ENCODE results near the gene C15orf62. TPM values are rescaled to one million over a fixed set of nuclear protein-coding genes. Genes with fewer than 3 reads are reported as not detected.

Gene C15orf62
- total and polyA plus RNA-seq, 2 donors (not counting 1 experiment from before 2014, with no cell fraction given), result 0.02 to 0.17 TPM

DNA sequence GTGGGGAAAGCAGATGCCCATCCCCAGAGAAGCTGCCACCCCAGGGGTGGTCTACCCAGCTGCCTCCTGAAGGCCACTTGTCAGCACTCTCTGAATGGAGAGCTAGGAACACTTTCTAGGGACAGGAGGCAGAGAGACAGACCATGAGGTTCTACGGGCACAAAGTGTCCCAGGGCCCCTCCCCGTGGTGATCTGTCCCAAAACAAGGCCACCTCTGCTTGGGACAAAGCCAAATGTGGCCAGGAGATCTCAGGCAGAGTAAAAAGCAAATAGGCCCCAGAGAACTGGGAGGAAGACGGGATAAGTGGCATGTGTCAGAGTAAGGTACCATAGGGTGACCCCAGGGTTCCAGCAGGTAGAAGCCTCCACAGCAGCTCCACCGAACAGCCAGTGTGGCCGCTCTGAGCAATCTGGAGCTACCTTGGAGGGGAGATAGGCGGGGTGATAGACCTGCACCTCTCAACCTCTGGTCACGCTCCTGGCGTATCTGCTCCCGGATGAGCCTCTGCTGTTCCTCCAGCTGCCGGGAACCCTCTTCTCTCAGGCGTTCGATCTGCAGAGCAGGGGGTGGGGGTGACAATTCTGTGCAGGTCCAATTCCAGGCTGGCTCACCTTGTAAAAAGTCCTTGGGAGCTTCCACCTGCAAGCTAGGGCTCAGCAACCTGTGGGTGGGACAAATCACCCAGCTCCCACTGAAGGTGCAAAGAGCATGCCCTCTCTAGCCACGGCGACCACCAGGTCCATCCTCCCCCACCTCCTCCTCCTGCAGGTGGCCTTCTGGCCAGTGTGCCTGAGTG lies 6.2 kb downstream of the C15orf62 start:
- H3K27ac ChIP-seq (ENCODE audit: insufficient read depth, low read length), result no peak overlapping the region
- H3K36me3 ChIP-seq (ENCODE audit: control insufficient read depth, insufficient read depth, low read length), result peaks cover 16% of the 10 kb centered on the region
- H4K20me1 ChIP-seq (ENCODE audit: control insufficient read depth, extremely low read depth, insufficient read depth, low read length), result no peaks in the 10 kb centered on the region
- no peak overlapping the region for H3K4me3 ChIP-seq (replicated peaks in 1 of 4; ENCODE audit: control extremely low read depth in 1 of 4, insufficient read depth in 1 of 4, low read depth in 3 of 4, low read length in 4 of 4)
- peaks cover 5% of the 10 kb centered on the region for H3K4me1 ChIP-seq (ENCODE audit: control insufficient read depth, extremely low read depth, insufficient read depth, low read length)
- H2AFZ ChIP-seq (ENCODE audit: low read length), result no peak overlapping the region
- H3K4me2 ChIP-seq (ENCODE audit: extremely low read depth, insufficient read depth, low read length), result no peak overlapping the region
- H3K9me3 ChIP-seq (ENCODE audit: control insufficient read depth, insufficient read depth, low read depth, low read length), result no peaks in the 10 kb centered on the region
- H3K27me3 ChIP-seq (ENCODE audit: control insufficient read depth, insufficient read depth, low read length), result no peaks in the 10 kb centered on the region
- H3K79me2 ChIP-seq (ENCODE audit: control insufficient read depth, insufficient read depth, low read length), result no peaks in the 10 kb centered on the region
- TF ChIP-seq, protein P1, sequence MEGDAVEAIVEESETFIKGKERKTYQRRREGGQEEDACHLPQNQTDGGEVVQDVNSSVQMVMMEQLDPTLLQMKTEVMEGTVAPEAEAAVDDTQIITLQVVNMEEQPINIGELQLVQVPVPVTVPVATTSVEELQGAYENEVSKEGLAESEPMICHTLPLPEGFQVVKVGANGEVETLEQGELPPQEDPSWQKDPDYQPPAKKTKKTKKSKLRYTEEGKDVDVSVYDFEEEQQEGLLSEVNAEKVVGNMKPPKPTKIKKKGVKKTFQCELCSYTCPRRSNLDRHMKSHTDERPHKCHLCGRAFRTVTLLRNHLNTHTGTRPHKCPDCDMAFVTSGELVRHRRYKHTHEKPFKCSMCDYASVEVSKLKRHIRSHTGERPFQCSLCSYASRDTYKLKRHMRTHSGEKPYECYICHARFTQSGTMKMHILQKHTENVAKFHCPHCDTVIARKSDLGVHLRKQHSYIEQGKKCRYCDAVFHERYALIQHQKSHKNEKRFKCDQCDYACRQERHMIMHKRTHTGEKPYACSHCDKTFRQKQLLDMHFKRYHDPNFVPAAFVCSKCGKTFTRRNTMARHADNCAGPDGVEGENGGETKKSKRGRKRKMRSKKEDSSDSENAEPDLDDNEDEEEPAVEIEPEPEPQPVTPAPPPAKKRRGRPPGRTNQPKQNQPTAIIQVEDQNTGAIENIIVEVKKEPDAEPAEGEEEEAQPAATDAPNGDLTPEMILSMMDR (conservative IDR thresholded peaks at IDR 0.05 in 1 of 2, IDR thresholded peaks at IDR 0.05 in 1 of 2; ENCODE audit: low read depth in 1 of 2, low read length in 2 of 2), result no peak
- no peak for TF ChIP-seq EZH2 (IDR thresholded peaks at IDR 0.05; ENCODE audit: low read length, missing control alignments)
- DNase-seq (ENCODE audit: low read depth in 2 of 2), result no peak
- no peak overlapping the region for H3K9ac ChIP-seq (ENCODE audit: insufficient read depth, low read length)

DNA sequence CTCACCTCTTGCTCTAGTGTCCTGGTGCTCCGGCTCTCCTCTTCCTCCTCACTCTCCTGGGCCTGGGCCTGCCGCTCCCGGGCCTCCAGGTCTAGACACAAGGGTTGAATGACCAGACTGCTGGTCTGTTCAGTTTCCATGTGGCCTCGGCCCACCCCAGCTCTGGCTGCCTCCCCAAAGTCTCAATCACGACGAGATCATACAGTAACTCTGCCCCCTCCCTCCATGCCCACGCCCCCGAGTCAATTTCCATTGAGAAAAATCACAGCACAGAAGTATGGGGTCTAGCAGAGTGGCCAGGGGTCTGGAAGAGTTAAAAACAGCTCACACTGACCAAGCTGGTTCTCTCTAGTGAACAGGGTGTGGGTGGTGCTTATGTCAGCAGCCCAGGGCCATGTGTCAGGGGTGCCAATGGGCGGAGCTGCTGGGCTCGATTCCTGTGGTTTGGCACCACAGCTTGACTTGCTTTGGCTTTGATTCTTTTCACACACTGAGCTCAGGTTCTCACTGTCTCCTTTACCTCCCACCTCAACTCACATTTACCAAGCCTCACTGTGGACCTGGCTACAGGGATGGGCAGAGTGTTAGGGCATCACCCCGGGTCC lies 6.9 kb downstream of the C15orf62 start:
- H3K79me2 ChIP-seq (ENCODE audit: control insufficient read depth, insufficient read depth, low read length), result no peaks in the 10 kb centered on the region
- H3K36me3 ChIP-seq (ENCODE audit: control insufficient read depth, insufficient read depth, low read length), result peaks cover 16% of the 10 kb centered on the region
- H3K4me2 ChIP-seq (ENCODE audit: extremely low read depth, insufficient read depth, low read length), result no peak overlapping the region
- H3K9ac ChIP-seq (ENCODE audit: insufficient read depth, low read length), result no peak overlapping the region
- H4K20me1 ChIP-seq (ENCODE audit: control insufficient read depth, extremely low read depth, insufficient read depth, low read length), result no peaks in the 10 kb centered on the region
- TF ChIP-seq EZH2 (IDR thresholded peaks at IDR 0.05; ENCODE audit: low read length, missing control alignments), result no peak
- TF ChIP-seq, protein P1 (conservative IDR thresholded peaks at IDR 0.05 in 1 of 2, IDR thresholded peaks at IDR 0.05 in 1 of 2; ENCODE audit: low read depth in 1 of 2, low read length in 2 of 2), result no peak
- H3K27me3 ChIP-seq (ENCODE audit: control insufficient read depth, insufficient read depth, low read length), result no peaks in the 10 kb centered on the region
- H3K4me1 ChIP-seq (ENCODE audit: control insufficient read depth, extremely low read depth, insufficient read depth, low read length), result peaks cover 5% of the 10 kb centered on the region
- DNase-seq (ENCODE audit: low read depth in 2 of 2), result peak; percentile 54 to 80
- no peak overlapping the region for H3K4me3 ChIP-seq (replicated peaks in 1 of 4; ENCODE audit: control extremely low read depth in 1 of 4, insufficient read depth in 1 of 4, low read depth in 3 of 4, low read length in 4 of 4)
- no peak overlapping the region for H2AFZ ChIP-seq (ENCODE audit: low read length)
- no peaks in the 10 kb centered on the region for H3K9me3 ChIP-seq (ENCODE audit: control insufficient read depth, insufficient read depth, low read depth, low read length)
- peak overlapping the region; percentile 10 for H3K27ac ChIP-seq (ENCODE audit: insufficient read depth, low read length)

DNA sequence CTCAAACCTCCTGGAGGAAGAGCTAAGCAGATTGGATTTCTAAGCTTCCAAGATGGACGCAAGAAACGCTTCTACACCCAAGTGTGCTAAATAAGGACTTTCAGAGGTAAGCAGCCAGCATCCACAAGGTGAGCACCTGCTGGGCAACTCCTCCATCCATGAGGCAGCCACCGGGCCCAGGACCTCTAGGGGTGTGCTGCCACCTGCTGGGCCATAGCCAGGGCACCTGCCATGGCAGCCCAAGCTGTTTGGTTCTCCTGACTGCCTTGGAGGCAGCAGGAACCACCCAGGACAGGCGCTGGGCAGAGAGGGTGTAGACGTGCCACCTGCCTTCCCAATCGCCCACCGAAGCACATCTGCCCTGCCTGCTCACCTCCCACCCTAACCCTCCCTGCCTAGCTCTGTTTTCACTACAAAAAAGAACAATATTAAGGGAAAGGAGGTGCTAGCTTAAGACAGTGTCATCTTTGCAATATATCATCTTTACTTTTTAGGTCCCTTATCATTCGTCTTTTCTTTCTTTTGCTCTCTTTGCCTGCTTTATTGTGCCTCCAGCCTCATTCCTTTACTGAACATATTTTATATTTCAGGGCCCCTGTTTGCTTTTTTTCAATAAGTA lies 12.9 kb downstream of the C15orf62 start:
- Histone ChIP-seq H3K27me3 (ENCODE audit: control insufficient read depth, insufficient read depth, low read length) (no peaks in the 10 kb centered on the region), H3K9ac (ENCODE audit: insufficient read depth, low read length) (no peak overlapping the region), H3K4me2 (ENCODE audit: extremely low read depth, insufficient read depth, low read length) (no peak overlapping the region), H3K27ac (ENCODE audit: insufficient read depth, low read length) (no peak overlapping the region), H2AFZ (ENCODE audit: low read length) (no peak overlapping the region), H3K79me2 (ENCODE audit: control insufficient read depth, insufficient read depth, low read length) (no peaks in the 10 kb centered on the region), H3K9me3 (ENCODE audit: control insufficient read depth, insufficient read depth, low read depth, low read length) (no peaks in the 10 kb centered on the region), H3K4me3 (replicated peaks in 1 of 4; ENCODE audit: control extremely low read depth in 1 of 4, insufficient read depth in 1 of 4, low read depth in 3 of 4, low read length in 4 of 4) (no peak overlapping the region), H4K20me1 (ENCODE audit: control insufficient read depth, extremely low read depth, insufficient read depth, low read length) (no peaks in the 10 kb centered on the region), H3K4me1 (ENCODE audit: control insufficient read depth, extremely low read depth, insufficient read depth, low read length) (peaks cover 5% of the 10 kb centered on the region), H3K36me3 (ENCODE audit: control insufficient read depth, insufficient read depth, low read length) (peaks cover 2% of the 10 kb centered on the region)
- DNase-seq (ENCODE audit: low read depth in 2 of 2), result peak in 1 of 2 donors; percentile 3
- TF ChIP-seq, protein P1 (conservative IDR thresholded peaks at IDR 0.05 in 1 of 2, IDR thresholded peaks at IDR 0.05 in 1 of 2; ENCODE audit: low read depth in 1 of 2, low read length in 2 of 2), result peak in 1 of 2 donors; percentile 39
- no peak for TF ChIP-seq EZH2 (IDR thresholded peaks at IDR 0.05; ENCODE audit: low read length, missing control alignments)

Measured in fibroblast of lung (primary cell).